OCI-LY7 (cell line): ENCODE results near the gene WFDC10B.

Source experiments
- CTCF ChIP-seq: fragments of 200-600 bp; sonication (generic); conservative IDR thresholded peaks from 2 replicates; pipeline ENCODE4 v1.5.1; 2014; ENCODE audit warnings: mild to moderate bottlenecking, antibody characterized with exemption, low read length, moderate library complexity, mixed read lengths
- EZH2phosphoT487 ChIP-seq: fragments of 200-600 bp; sonication (generic); IDR thresholded peaks from 2 replicates; pipeline ENCODE4 v1.6.1; 2018; ENCODE audit warnings: low read depth, borderline replicate concordance, mild to moderate bottlenecking, mixed run types, antibody characterized with exemption, low read length, moderate library complexity, mixed read lengths

GRCh38 chr20:45639687-45640086 is 65.1 kb downstream of the WFDC10B start:
- TF ChIP-seq CTCF (no peak), EZH2phosphoT487 (no peak)
